HL-60 (cell line): ENCODE results near the gene TMEM141.
"Not testable (repeated sequence)": the region's sequence is repeated elsewhere in the genome, so short reads cannot be mapped to it uniquely, and the experiment has no call there.

ENCODE experiments used
- DNase-seq, 2 experiments: peaks; one replicate each; pipeline ENCODE4 v3.0.0-alpha.2; 2010 to 2020; ENCODE audit warnings: low read depth in 1 of 2, low spot score in 1 of 2
- H3K27ac ChIP-seq: fragments of 250-450 bp; sonication (Bioruptor Pico); replicated peaks from 2 replicates; pipeline ENCODE4 v1.5.1; 2020; ENCODE audit warnings: mild to moderate bottlenecking, moderate library complexity
- H3K27me3 ChIP-seq: fragments of 250-450 bp; sonication (Bioruptor Pico); 2 replicates; pipeline ENCODE4 v1.5.1; 2021; ENCODE audit warnings: mild to moderate bottlenecking, moderate library complexity; ENCODE audit not compliant: insufficient read depth, poor library complexity, severe bottlenecking
- H3K4me3 ChIP-seq: replicated peaks from 2 replicates; pipeline ENCODE4 v1.5.1; 2011; ENCODE audit warnings: mild to moderate bottlenecking, control low read depth, low read length; ENCODE audit not compliant: insufficient read depth
- GABPA ChIP-seq: IDR thresholded peaks from 2 replicates; pipeline ENCODE4 v1.6.1; 2012; ENCODE audit warnings: low read depth
- POLR2AphosphoS5 ChIP-seq: IDR thresholded peaks from 2 replicates; pipeline ENCODE4 v1.6.1; 2012; ENCODE audit warnings: low read depth
- SPI1 ChIP-seq: IDR thresholded peaks from 2 replicates; pipeline ENCODE4 v1.6.1; 2012; ENCODE audit warnings: low read depth, mild to moderate bottlenecking, borderline replicate concordance
- TF ChIP-seq, protein P1 (sequence below): IDR thresholded peaks from one replicate; pipeline ENCODE4 v1.5.1; 2011; ENCODE audit warnings: low read length, control low read depth, inconsistent platforms; ENCODE audit not compliant: insufficient read depth
- TF ChIP-seq, protein P2 (sequence below): IDR thresholded peaks from 2 replicates; pipeline ENCODE4 v1.6.1; 2012; ENCODE audit warnings: low read depth; ENCODE audit not compliant: insufficient replicate concordance

The TMEM141 gene

DNA sequence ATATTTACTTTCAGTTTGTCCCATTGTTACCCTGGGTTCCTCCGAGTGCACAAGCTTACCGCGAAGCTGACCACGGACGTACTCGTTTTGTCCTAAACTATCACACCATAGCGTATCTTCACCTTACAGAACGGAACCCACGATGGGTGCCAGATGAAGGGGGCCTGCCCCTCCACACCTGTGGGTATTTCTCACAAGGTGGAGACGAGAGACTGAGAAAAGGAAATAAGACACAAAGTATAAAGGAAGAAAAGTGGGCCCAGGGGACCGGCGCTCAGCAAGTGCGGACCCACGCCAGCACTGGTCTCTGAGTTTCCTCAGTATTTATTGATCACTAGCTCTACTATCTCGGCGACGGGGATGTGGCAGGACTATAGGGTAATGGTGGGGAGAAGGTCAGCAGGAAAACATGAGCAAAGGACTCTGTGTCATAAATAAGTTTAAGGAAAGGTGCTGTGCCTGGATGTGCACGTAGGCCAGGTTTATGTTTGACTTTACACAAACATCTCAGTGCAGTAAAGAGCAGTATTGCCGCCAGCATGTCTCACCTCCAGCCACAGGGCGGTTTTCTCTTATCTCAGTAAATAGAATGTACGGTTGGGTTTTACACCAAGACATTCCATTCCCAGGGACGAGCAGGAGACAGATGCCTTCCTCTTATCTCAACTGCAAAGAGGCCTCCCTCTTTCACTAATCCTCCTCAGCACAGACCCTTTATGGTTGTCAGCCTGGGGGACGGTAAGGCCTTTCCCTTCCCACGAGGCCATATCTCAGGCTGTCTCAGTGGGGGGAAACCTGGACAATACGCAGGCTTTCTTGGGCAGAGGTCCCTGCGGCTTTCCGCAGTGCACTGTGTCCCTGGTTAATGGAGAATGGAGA, 2.3 kb upstream of the TMEM141 start:
- not testable (repeated sequence) for DNase-seq, H3K4me3 ChIP-seq, H3K27ac ChIP-seq

DNA sequence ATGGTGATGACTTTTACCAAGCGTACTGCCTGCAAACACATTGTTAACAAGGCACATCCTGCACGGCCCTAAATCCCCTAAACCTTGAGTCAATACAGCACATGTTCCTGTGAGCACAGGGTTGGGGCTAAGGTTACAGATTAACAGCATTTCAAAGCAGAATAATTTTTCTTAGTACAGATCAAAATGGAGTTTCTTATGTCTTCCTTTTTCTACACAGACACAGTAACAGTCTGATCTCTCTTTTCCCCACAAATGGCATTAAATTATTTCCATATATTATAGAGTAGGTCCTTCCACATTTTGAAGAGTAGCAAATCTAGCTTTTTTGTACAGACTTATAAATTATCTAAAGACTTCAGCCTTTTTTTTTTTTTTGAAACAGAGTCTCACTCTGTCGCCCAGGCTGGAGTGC, 1.6 kb upstream of the TMEM141 start:
- no peak for DNase-seq
- no peak overlapping the region for H3K4me3 ChIP-seq
- no peak overlapping the region for H3K27ac ChIP-seq

More for the DNA sequence above, 2.3 kb upstream of the TMEM141 start:
- not testable (repeated sequence) for H3K27me3 ChIP-seq

DNA sequence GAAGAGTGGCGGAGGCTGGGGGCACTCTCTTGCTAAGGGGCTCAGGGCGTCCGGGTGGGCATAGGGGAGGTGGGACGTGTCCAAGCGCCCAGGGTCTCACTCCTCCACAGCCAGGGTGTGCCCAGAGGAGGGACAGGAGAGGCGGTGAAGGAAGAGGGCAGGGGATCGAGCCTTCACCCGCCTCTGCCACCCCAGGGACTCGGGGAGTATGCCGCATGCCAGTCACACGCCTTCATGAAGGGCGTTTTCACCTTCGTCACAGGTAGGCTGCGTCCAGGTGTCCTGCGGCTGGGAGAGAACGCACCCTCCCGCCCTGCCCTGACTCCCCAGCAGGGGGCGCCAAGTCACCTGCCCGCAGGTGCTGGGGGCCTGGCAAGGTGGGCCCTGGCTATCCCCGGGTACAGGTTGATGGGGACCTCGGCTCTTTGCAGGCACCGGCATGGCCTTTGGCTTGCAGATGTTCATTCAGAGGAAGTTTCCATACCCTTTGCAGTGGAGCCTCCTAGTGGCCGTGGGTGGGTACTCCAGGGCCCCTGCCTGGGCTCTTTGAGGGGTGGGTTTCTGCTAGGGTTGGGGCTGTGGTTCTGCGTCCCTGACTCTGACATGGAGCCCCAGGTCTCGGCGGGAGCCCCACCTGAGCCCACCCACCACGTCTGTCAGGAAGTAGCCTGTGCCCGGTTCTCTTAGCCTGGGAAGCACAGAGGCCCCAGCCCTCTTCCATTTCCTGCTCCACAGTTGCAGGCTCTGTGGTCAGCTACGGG, 552 bp downstream of the TMEM141 start:
- TF ChIP-seq, protein P1, sequence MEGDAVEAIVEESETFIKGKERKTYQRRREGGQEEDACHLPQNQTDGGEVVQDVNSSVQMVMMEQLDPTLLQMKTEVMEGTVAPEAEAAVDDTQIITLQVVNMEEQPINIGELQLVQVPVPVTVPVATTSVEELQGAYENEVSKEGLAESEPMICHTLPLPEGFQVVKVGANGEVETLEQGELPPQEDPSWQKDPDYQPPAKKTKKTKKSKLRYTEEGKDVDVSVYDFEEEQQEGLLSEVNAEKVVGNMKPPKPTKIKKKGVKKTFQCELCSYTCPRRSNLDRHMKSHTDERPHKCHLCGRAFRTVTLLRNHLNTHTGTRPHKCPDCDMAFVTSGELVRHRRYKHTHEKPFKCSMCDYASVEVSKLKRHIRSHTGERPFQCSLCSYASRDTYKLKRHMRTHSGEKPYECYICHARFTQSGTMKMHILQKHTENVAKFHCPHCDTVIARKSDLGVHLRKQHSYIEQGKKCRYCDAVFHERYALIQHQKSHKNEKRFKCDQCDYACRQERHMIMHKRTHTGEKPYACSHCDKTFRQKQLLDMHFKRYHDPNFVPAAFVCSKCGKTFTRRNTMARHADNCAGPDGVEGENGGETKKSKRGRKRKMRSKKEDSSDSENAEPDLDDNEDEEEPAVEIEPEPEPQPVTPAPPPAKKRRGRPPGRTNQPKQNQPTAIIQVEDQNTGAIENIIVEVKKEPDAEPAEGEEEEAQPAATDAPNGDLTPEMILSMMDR: peak; percentile 91
- TF ChIP-seq POLR2AphosphoS5 (peak; percentile 5; the same call in 1 of the 2 replicates), SPI1 (no peak), GABPA (no peak)
- peak overlapping the region; percentile 82 for H3K27ac ChIP-seq
- peak in 1 of 2 experiments; percentile 71 for DNase-seq

More for the DNA sequence above, 1.6 kb upstream of the TMEM141 start:
- TF ChIP-seq, protein P1: no peak
- TF ChIP-seq SPI1 (no peak), GABPA (no peak), POLR2AphosphoS5 (no peak)
- TF ChIP-seq, protein P2, sequence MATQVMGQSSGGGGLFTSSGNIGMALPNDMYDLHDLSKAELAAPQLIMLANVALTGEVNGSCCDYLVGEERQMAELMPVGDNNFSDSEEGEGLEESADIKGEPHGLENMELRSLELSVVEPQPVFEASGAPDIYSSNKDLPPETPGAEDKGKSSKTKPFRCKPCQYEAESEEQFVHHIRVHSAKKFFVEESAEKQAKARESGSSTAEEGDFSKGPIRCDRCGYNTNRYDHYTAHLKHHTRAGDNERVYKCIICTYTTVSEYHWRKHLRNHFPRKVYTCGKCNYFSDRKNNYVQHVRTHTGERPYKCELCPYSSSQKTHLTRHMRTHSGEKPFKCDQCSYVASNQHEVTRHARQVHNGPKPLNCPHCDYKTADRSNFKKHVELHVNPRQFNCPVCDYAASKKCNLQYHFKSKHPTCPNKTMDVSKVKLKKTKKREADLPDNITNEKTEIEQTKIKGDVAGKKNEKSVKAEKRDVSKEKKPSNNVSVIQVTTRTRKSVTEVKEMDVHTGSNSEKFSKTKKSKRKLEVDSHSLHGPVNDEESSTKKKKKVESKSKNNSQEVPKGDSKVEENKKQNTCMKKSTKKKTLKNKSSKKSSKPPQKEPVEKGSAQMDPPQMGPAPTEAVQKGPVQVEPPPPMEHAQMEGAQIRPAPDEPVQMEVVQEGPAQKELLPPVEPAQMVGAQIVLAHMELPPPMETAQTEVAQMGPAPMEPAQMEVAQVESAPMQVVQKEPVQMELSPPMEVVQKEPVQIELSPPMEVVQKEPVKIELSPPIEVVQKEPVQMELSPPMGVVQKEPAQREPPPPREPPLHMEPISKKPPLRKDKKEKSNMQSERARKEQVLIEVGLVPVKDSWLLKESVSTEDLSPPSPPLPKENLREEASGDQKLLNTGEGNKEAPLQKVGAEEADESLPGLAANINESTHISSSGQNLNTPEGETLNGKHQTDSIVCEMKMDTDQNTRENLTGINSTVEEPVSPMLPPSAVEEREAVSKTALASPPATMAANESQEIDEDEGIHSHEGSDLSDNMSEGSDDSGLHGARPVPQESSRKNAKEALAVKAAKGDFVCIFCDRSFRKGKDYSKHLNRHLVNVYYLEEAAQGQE: no peak
- H3K27me3 ChIP-seq: no peaks in the 10 kb centered on the region

DNA sequence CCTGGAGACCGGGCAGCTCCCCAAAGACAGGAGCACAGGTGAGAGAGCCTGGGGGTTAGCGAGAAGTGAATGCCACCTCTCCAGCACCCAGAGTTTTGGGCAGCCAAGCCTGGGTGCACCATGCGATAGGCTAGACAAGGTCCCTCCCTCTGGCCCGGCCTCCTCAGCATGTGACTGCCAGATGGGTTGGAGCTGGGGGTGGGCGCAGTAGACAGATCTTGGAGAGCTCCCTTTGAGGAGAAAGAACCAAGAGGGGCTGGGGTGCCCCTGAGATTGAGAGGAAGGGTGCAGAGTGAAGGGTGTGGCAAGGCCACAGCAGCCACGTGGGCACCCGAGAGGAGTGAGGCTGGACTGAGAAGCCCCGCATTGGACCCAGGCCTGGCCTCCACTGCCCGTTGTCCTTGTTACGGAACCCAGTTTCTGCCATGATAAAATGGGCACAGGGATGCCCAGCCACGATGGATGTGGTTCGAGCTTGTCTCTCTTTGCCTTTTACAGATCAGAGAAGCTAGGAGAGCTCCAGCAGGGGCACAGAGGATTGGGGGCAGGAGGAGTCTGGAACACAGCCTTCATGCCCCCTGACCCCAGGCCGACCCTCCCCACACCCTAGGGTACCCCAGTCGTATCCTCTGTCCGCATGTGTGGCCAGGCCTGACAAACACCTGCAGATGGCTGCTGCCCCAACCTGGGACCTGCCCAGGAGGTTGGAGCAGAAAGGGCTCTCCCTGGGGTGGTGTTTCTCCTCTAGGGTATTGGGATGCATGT, 1.4 kb downstream of the TMEM141 start:
- Histone ChIP-seq H3K27me3 (no peaks in the 10 kb centered on the region), H3K4me3 (peak overlapping the region; percentile 84), H3K27ac (peak overlapping the region; percentile 82)
- DNase-seq: no peak
- TF ChIP-seq GABPA (no peak), POLR2AphosphoS5 (no peak), SPI1 (no peak)
- TF ChIP-seq, protein P2: no peak
- TF ChIP-seq, protein P1: no peak

More for the DNA sequence above, 552 bp downstream of the TMEM141 start:
- Histone ChIP-seq H3K4me3 (peak overlapping the region; percentile 84), H3K27me3 (no peaks in the 10 kb centered on the region)
